ENCODE measurements around the gene SMCO1.
"Not testable (repeated sequence)": the region's sequence is repeated elsewhere in the genome, so short reads cannot be mapped to it uniquely, and the experiment has no call there.

The SMCO1 gene

DNA sequence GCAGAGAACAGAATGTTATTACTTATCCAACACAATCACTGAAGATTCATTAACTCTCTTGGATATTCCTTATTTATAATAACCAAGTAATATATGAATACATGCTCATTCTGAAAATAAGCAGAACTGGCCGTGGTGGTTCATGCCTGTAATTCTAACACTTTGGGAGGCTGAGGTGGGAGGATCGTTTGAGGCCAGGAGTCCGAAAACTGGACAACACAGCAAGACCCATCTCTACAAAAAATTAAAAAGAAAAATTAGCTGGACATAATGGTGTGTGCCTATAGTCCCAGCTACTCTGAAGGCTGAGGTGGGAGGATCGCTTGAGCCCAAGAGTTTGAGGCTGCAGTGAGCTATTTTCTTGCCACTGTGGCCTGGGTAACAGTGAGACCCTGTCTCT lies 37.5 kb downstream of the SMCO1 start:
- Histone ChIP-seq H3K9ac (ENCODE audit: low read depth, low read length) (no peak overlapping the region), H3K36me3 (ENCODE audit: insufficient read depth, low read depth, low read length) (peaks cover 85% of the 10 kb centered on the region), H3K4me1 (ENCODE audit: insufficient read depth, low read length) (no peaks in the 10 kb centered on the region), H3K4me3 (ENCODE audit: low read length) (no peak overlapping the region), H3K27ac (ENCODE audit: low read length) (no peak overlapping the region), H3K27me3 (ENCODE audit: insufficient read depth, low read length) (no peaks in the 10 kb centered on the region), H3K9me3 (ENCODE audit: insufficient read depth, low read depth, low read length) (no peaks in the 10 kb centered on the region)

DNA sequence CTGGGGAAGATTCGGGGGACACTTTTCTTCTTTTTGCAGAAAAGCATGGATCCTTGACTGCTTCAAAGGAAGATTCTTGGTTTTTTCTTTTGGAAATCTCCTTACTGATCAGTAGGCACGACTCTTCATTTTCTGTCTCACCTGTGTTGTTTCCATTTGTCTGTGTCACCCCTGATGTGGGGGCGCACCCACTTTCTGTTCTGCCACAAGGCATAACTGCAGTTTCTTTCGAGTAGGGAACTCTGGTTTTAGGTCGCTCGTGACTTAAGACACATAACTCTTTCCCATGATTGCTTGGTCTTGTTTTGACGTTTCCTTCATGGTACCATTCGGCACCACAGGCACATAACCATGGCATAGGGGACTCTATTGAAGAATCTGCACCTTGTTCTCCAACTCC lies 42.9 kb downstream of the SMCO1 start:
- Histone ChIP-seq H3K27ac (ENCODE audit: low read length) (no peak overlapping the region), H3K9me3 (ENCODE audit: insufficient read depth, low read depth, low read length) (no peaks in the 10 kb centered on the region), H3K4me3 (ENCODE audit: low read length) (no peak overlapping the region), H3K36me3 (ENCODE audit: insufficient read depth, low read depth, low read length) (peaks cover 75% of the 10 kb centered on the region), H3K4me1 (ENCODE audit: insufficient read depth, low read length) (no peaks in the 10 kb centered on the region), H3K9ac (ENCODE audit: low read depth, low read length) (no peak overlapping the region), H3K27me3 (ENCODE audit: insufficient read depth, low read length) (no peaks in the 10 kb centered on the region)

DNA sequence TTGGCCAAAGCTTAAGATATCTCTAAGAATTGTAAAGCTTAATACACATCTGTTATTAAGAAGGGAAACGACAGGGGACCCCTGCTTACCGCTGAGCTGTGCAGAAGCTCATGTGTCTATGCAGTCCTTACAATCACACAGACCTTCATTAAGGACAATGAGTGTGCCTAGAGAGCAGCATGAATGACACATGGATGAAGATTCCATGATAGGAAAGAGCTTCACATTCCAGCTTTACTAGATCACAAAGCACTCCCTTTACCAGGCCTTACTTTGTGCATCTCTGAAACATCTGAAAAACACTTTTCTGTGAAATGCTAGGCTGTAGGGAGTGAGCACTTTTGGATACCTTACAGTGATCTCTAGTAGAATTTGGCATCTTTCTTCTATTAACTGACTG lies 43.6 kb downstream of the SMCO1 start:
- peaks cover 69% of the 10 kb centered on the region for H3K36me3 ChIP-seq (ENCODE audit: insufficient read depth, low read depth, low read length)
- no peaks in the 10 kb centered on the region for H3K9me3 ChIP-seq (ENCODE audit: insufficient read depth, low read depth, low read length)
- H3K9ac ChIP-seq (ENCODE audit: low read depth, low read length): no peak overlapping the region
- no peak overlapping the region for H3K27ac ChIP-seq (ENCODE audit: low read length)
- H3K4me3 ChIP-seq (ENCODE audit: low read length): no peak overlapping the region
- no peaks in the 10 kb centered on the region for H3K27me3 ChIP-seq (ENCODE audit: insufficient read depth, low read length)
- H3K4me1 ChIP-seq (ENCODE audit: insufficient read depth, low read length): no peaks in the 10 kb centered on the region

DNA sequence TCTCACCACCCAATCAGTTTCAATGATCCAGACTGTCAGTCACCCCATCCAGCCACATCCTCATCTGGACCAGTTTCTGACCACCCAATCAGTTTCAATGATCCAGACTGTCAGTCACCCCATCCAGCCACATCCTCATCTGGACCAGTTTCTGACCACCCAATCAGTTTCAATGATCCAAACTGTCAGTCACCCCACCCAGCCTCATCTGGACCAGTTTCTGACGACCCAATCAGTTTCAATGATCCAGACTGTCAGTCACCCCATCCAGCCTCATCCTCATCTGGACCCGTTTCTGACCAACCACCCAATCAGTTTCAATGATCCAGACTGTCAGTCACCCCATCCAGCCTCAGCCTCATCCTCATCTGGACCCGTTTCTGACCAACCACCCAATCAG lies 45.0 kb downstream of the SMCO1 start:
- H3K9ac ChIP-seq (ENCODE audit: low read depth, low read length); H3K9me3 ChIP-seq (ENCODE audit: insufficient read depth, low read depth, low read length); H3K4me3 ChIP-seq (ENCODE audit: low read length); H3K27ac ChIP-seq (ENCODE audit: low read length); H3K27me3 ChIP-seq (ENCODE audit: insufficient read depth, low read length); H3K4me1 ChIP-seq (ENCODE audit: insufficient read depth, low read length): not testable (repeated sequence)
- peaks cover 60% of the 10 kb centered on the region for H3K36me3 ChIP-seq (ENCODE audit: insufficient read depth, low read depth, low read length)

DNA sequence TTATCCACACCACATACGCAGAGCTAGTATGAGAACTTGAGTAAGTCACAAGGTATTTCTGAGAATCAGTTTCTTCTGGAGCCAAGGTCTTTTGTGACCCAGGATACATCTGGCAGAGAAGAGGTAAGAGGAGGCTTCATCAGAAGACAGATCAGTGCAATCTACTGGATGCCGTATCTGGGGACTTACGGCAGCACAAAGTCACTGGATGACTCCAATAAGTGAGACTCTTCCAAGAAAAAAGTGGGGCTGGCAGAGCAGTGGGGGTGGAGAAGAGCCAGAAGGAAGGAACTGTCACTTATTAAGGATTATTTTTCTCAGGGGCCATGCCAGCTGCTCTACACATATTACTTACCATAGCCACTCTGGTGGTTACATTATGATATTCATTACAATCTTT lies 51.3 kb downstream of the SMCO1 start:
- Histone ChIP-seq H3K9me3 (ENCODE audit: insufficient read depth, low read depth, low read length) (no peaks in the 10 kb centered on the region), H3K36me3 (ENCODE audit: insufficient read depth, low read depth, low read length) (peaks cover 6% of the 10 kb centered on the region), H3K27me3 (ENCODE audit: insufficient read depth, low read length) (no peaks in the 10 kb centered on the region), H3K9ac (ENCODE audit: low read depth, low read length) (no peak overlapping the region), H3K27ac (ENCODE audit: low read length) (no peak overlapping the region), H3K4me1 (ENCODE audit: insufficient read depth, low read length) (no peaks in the 10 kb centered on the region), H3K4me3 (ENCODE audit: low read length) (no peak overlapping the region)

DNA sequence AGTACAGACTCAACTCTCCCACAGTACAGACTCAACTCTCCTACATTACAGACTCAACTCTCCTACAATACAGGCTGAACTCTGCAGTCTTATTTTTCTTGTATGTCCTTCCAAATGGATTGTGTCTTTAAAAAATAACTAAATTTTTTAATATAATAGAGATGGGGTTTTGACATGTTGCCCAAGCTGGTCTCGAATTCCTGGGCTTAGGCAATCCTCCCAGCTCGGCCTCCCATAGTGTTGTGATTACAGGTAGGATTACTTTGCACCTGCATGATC lies 51.7 kb downstream of the SMCO1 start:
- H3K27me3 ChIP-seq (ENCODE audit: insufficient read depth, low read length): no peaks in the 10 kb centered on the region
- H3K4me1 ChIP-seq (ENCODE audit: insufficient read depth, low read length): no peaks in the 10 kb centered on the region
- H3K36me3 ChIP-seq (ENCODE audit: insufficient read depth, low read depth, low read length): peaks cover 4% of the 10 kb centered on the region; the same call in 1 of the 2 replicates
- no peak overlapping the region for H3K9ac ChIP-seq (ENCODE audit: low read depth, low read length)
- no peaks in the 10 kb centered on the region for H3K9me3 ChIP-seq (ENCODE audit: insufficient read depth, low read depth, low read length)
- H3K27ac ChIP-seq (ENCODE audit: low read length): no peak overlapping the region
- H3K4me3 ChIP-seq (ENCODE audit: low read length): no peak overlapping the region

DNA sequence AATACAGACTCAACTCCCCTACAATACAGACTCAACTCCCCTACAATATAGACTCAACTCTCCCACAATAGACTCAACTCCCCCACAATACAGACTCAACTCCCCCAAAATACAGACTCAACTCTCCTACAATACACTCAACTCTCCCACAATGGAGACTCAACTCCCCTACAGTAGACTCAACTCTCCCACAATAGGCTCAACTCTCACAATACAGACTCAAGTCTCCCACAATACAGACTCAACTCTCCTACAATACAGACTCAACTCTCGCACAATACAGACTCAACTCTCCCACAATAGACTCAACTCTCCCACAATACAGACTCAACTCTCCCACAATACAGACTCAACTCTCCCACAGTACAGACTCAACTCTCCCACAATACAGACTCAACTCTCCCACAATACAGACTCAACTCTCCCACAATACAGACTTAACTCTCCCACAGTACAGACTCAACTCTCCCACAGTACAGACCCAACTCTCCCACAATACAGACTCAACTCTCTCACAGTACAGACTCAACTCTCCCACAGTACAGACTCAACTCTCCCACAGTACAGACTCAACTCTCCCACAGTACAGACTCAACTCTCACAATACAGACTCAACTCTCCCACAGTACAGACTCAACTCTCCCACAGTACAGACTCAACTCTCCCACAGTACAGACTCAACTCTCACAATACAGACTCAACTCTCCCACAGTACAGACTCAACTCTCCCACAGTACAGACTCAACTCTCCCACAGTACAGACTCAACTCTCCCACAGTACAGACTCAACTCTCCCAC lies 52.3 kb downstream of the SMCO1 start:
- H3K4me1 ChIP-seq (ENCODE audit: insufficient read depth, low read length); H3K9me3 ChIP-seq (ENCODE audit: insufficient read depth, low read depth, low read length); H3K27me3 ChIP-seq (ENCODE audit: insufficient read depth, low read length); H3K4me3 ChIP-seq (ENCODE audit: low read length); H3K27ac ChIP-seq (ENCODE audit: low read length); H3K36me3 ChIP-seq (ENCODE audit: insufficient read depth, low read depth, low read length); H3K9ac ChIP-seq (ENCODE audit: low read depth, low read length): not testable (repeated sequence)

DNA sequence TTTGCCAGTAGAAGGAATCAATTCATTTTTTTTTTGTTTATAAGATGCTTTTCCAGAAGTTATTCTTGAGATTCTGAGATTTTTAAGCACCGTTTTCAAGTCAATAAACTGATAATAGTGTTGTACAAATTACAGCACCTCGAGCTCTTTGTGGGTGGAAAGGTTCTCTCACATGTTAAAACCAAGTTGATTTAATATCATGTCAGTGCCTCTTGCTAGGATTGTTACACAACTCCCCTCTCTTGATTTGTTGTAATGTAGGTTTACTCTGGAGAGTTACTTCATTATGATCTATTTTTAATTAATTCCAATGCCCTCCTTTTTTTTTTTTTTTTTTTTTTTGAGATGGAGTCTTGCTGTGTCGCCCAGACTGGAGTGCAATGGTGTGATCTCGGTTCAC lies 57.1 kb downstream of the SMCO1 start:
- no peaks in the 10 kb centered on the region for H3K27me3 ChIP-seq (ENCODE audit: insufficient read depth, low read length)
- H3K36me3 ChIP-seq (ENCODE audit: insufficient read depth, low read depth, low read length): no peaks in the 10 kb centered on the region
- H3K9ac ChIP-seq (ENCODE audit: low read depth, low read length): no peak overlapping the region
- no peak overlapping the region for H3K27ac ChIP-seq (ENCODE audit: low read length)
- H3K9me3 ChIP-seq (ENCODE audit: insufficient read depth, low read depth, low read length): no peaks in the 10 kb centered on the region
- no peaks in the 10 kb centered on the region for H3K4me1 ChIP-seq (ENCODE audit: insufficient read depth, low read length)
- no peak overlapping the region for H3K4me3 ChIP-seq (ENCODE audit: low read length)

DNA sequence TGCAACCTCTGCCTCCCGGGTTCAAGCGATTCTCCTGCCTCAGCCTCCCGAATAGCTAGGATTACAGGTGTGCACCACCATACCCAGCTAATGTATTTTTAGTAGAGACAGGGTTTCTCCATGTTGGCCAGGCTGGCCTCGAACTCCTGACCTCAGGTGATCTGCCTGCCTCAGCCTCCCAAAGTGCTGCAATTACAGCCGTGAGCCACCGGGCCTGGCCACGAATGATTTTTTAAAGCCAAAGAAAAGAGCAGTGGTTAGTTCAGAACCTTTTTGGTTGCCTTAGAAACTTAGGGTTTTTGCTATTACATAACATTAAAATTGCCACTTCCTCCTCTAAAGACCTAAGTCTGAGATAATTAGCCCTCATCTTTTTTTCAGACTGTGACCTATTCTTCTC lies 57.7 kb downstream of the SMCO1 start:
- not testable (repeated sequence) for H3K9me3 ChIP-seq (ENCODE audit: insufficient read depth, low read depth, low read length); H3K4me3 ChIP-seq (ENCODE audit: low read length); H3K27ac ChIP-seq (ENCODE audit: low read length); H3K9ac ChIP-seq (ENCODE audit: low read depth, low read length); H3K27me3 ChIP-seq (ENCODE audit: insufficient read depth, low read length); H3K36me3 ChIP-seq (ENCODE audit: insufficient read depth, low read depth, low read length); H3K4me1 ChIP-seq (ENCODE audit: insufficient read depth, low read length)
